HepG2 (cell line): ENCODE data around the gene ST3GAL4.

Experiments used
- POLR2AphosphoS5 ChIP-seq: IDR thresholded peaks from 2 replicates; pipeline ENCODE4 v1.6.1; 2012; ENCODE audit warnings: low read depth, low read length
- ZNF350 ChIP-seq: sonication (generic); formaldehyde crosslinking; IDR thresholded peaks from 2 replicates; pipeline ENCODE4 v1.4.0; 2020; ENCODE audit warnings: mild to moderate bottlenecking, low read depth, missing genetic modification reagents, borderline replicate concordance
- TF ChIP-seq, protein P1 (sequence below): IDR thresholded peaks from 2 replicates; pipeline ENCODE4 v1.6.1; 2016; ENCODE audit warnings: low read depth, missing genetic modification reagents, missing compliant biosample characterization

DNA sequence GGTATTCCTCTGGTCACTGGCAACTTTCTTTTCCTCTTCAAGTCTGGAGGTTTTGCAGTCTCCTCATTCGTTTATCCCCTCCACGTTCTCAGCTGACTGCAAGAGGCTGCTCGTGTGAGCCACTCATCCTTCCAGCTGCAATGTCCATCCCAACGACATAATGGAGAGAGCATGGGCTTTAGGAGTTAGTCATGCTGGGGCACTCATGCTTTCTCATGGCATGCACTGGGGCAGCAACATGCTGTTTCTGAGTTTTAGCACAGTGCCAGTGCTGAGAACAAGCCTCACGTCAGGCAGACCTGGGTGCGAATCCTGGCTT lies 44.5 kb upstream of the ST3GAL4 start:
- no peak for TF ChIP-seq ZNF350 (CRISPR knock-in tag)
- TF ChIP-seq POLR2AphosphoS5: no peak
- TF ChIP-seq, protein P1, sequence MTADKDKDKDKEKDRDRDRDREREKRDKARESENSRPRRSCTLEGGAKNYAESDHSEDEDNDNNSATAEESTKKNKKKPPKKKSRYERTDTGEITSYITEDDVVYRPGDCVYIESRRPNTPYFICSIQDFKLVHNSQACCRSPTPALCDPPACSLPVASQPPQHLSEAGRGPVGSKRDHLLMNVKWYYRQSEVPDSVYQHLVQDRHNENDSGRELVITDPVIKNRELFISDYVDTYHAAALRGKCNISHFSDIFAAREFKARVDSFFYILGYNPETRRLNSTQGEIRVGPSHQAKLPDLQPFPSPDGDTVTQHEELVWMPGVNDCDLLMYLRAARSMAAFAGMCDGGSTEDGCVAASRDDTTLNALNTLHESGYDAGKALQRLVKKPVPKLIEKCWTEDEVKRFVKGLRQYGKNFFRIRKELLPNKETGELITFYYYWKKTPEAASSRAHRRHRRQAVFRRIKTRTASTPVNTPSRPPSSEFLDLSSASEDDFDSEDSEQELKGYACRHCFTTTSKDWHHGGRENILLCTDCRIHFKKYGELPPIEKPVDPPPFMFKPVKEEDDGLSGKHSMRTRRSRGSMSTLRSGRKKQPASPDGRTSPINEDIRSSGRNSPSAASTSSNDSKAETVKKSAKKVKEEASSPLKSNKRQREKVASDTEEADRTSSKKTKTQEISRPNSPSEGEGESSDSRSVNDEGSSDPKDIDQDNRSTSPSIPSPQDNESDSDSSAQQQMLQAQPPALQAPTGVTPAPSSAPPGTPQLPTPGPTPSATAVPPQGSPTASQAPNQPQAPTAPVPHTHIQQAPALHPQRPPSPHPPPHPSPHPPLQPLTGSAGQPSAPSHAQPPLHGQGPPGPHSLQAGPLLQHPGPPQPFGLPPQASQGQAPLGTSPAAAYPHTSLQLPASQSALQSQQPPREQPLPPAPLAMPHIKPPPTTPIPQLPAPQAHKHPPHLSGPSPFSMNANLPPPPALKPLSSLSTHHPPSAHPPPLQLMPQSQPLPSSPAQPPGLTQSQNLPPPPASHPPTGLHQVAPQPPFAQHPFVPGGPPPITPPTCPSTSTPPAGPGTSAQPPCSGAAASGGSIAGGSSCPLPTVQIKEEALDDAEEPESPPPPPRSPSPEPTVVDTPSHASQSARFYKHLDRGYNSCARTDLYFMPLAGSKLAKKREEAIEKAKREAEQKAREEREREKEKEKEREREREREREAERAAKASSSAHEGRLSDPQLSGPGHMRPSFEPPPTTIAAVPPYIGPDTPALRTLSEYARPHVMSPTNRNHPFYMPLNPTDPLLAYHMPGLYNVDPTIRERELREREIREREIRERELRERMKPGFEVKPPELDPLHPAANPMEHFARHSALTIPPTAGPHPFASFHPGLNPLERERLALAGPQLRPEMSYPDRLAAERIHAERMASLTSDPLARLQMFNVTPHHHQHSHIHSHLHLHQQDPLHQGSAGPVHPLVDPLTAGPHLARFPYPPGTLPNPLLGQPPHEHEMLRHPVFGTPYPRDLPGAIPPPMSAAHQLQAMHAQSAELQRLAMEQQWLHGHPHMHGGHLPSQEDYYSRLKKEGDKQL: no peak
